Stimulated activated CD8-positive, alpha-beta memory T cell treated with anti-CD3 and anti-CD28 coated beads, Interleukin-12 subunit alpha, Interleukin-12 subunit beta, amount 100 ng/mL, for 4 hours (primary cell): ENCODE data around the gene STX8.

Experiments used
- DNase-seq: peaks from one replicate; pipeline ENCODE4 v3.0.0-alpha.2; 2020; ENCODE audit warnings: low read depth

Gene STX8

DNA sequence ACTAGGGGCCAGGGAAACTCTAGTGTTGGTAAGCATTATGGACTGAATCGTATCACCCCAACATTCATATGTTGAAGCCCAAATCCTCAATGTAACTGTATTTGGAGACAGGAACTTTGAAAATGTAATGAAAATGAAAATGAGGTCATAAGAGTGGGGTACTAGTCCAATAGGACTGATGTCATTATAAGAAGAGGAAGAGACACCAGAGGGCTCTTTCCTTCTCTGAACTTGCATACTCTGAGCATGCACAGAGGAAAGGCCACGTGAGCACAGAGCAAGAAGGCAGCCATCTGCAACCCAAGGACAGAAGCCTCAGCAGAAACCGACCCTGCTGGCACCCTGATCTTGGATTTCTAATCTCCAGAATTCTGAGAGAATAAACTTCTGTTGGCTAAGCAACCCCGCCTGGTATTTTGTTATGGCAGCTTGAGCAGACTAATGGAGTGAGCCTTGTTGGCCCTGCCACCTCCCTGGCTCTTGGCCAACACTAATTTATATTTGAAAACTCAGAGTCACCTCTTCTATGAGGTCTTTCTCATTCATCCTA, 280.9 kb downstream of the STX8 start:
- no peak for DNase-seq

DNA sequence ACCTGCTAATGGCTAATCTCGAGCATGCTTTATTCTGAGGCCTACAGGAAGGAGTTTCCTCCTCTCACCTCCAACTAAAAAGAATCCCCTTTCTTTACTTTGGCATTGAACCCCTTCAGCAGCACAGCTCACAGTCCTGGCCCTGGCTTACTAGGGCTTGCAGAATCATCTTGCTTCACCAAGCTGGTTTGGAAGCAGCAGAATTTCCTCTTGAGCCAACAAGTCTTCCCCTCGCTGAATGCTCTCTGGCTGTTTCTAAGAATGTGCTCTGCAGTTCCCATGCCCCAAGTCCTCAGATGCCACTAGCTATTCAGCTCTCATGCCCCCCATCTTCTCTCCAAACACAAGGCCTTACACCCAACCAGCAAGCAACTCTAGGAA, 283.1 kb downstream of the STX8 start:
- no peak for DNase-seq

DNA sequence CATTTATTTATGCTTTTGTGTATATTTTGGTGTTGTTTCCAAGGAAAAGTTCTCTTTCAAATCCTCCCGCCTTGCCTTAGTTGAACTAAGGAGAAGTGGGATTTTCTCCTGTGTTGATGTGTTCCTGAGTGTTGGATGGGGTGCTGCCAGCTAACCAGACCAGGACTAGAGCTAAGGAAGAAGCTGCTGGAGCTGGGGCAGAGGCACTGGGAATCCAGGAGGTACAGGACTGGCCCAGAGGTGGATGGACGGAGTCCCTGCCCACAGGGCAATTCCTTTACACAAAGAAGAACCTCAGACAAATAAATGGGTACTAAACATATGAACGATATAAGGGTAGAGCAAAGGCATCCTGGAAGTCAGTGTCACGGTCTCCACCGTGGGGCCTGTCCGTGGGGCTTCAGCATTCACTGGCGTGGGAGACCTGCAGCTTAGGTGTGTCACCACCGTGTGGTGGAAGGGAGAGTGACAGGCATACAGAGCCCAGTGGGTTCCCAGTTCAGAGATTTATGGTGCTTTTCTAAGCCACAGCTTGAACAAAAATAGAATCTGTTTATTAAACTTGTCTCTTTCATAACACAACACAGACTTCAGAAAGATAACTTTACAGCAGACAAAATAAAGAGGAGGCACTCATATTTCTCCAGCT, 283.6 kb downstream of the STX8 start:
- DNase-seq: no peak

DNA sequence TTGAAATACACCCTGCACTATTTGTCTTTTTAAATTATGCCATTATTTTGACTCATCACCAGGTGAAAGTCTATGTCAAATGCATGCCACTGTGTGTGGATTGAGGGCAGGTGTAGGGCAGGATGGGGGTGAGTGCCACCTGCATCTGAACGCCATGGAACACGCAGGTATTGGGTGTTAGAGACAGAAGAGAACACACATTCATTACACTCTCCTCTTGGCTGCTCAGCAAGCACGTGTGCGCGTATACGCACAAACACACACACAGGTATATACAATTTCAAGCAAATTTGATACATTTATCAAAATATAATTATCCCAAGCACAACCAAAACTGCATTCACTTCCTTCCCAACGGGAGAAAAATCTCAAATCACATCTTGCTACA, 285.4 kb downstream of the STX8 start:
- DNase-seq: no peak

DNA sequence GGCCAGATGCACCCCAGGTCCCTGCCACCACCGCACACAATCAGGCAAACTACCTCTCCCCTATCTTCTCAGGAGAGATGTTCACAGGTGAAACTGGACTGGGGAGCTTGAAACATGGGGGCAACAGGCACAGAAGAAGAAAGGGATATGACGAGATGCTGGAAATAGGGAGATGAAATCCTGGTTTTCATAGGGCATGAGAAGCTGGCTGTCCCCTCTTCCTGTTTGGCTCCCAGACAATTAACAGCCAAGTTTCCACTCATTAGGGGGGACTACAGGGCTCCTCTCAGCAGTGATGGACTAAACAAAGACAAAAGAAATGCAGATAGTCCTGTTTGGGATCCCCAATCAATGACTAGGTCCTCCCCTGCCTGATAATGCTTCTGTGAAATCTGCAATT, 288.3 kb downstream of the STX8 start:
- DNase-seq: no peak

DNA sequence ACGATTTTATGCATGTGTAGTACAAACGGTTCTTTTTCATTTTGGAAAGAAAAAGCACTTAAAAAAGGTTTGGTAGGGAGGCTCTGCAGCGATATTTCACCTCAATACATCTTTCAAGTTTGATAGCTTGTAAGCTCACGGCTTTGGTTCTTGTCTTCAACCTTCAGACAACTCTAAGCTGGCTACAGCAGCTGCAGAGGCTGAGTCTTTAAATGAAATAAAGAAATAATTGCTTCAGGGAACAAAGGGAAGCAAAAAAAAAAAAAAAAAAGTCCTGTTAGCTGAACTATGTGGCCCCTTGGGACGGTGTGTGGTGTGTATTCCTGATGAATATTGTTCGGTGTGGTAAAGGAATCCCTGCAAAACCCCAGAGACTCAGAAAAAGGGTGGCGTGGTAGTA, 289.2 kb downstream of the STX8 start:
- no peak for DNase-seq

DNA sequence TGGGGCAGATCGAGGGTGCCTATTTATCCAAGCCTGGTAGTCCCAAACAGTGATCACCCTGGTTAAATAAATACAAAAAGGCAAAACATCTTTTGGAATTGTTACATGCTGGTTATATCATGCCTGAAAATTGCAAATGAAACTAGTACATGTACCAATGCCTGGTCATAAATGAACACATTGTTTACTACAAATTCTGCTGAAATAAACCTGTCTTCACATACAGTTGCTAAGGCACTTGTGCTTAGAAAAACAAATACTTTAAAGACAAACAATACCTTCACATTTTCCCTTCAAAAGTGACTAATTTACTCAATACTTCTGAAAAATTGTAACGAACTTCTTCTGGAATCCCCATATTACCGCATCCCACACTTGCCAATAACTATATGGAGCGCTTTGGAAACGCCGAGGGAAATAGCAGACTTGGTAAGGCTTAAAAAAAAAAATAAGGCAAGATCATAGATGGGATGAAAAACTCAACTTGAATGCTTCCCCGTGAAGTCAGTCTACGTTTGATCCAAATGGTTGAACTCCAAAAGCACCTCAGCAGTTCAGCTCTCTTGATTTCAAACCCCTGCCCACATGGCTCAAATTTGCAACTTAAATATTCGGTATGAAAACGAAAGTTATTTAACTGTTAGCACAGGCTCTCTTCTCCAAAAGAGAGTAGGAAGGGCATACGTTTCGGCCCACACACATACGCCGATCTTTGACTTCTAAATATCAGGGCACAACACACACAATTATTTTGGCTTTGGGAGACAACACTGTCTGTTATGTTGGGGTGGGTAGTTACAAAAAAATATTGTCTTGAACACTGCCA, 289.8 kb downstream of the STX8 start:
- no peak for DNase-seq

DNA sequence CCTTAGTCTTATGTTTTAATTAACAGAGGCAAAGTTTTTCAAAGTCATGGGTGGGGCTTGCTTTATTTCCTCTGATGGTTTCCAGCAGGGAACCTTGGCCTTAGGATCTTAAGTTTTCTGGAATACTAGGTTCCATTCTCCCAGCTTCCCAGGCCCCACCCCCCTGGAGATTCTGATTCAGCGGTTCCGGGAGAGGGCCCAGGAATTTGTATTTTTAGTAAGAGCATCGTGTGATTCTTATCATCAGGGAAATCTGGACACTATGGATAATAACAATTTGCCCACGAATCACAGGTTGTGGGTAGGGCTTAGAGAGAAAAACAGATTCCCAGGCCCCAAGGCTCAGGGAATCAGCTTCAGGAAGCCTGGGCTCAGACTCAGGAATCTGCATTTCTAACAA, 290.7 kb downstream of the STX8 start:
- DNase-seq: no peak

DNA sequence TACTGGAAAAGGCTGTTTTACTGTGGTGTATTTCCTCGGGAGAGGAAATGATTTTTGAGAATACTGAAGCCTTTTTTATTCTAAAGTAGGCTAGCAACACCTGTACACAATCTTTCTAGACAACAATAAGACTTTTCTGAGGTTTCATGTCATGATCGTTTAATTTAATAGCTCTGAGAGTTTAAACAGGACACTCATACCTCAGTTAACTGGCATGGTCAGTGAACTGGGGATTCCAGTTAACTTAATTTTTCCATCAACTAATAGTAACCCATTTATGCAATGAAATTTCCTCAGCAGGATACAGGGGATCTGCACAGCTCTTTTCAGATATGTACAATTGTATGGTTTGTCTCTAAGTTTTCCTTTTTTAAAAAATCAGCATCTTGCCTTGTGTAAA, 291.7 kb downstream of the STX8 start:
- DNase-seq: no peak

DNA sequence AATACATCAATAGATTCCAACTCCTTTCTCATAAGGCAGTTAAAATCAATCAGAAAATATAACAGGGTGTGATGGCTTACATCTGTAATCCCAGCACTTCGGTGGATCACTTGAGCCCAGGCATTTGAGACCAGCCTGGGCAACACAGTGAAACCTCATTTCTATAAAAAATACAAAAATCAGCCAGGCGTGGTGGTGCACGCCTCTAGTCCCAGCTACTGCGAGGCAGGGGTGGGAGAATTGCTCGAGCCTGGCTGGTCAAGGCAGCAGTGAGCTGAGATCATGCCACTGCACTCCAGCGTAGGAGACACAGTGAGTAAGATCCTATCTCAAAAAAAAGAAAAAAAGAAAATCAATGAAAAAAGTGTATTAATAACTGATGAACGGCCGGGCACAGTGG, 295.7 kb downstream of the STX8 start:
- no peak for DNase-seq

DNA sequence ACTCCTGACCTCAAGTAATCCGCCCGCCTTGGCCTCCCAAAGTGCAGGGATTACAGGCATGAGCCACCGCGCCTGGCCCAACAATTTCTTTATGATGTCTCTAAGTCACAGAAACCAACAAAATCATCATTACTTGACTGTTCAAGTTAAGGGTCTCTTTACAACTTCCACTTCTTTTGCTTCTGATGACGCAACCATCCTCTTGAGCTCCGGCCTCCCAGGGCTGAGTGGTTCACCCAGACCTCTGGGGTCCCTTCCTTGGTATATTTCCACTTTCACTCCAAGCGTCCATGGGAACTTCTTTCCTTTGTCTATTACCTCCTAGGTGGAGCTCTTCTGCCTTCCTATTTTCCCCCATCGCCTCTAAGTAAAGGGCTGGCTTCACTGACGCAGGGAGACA, 300.6 kb downstream of the STX8 start:
- no peak for DNase-seq

DNA sequence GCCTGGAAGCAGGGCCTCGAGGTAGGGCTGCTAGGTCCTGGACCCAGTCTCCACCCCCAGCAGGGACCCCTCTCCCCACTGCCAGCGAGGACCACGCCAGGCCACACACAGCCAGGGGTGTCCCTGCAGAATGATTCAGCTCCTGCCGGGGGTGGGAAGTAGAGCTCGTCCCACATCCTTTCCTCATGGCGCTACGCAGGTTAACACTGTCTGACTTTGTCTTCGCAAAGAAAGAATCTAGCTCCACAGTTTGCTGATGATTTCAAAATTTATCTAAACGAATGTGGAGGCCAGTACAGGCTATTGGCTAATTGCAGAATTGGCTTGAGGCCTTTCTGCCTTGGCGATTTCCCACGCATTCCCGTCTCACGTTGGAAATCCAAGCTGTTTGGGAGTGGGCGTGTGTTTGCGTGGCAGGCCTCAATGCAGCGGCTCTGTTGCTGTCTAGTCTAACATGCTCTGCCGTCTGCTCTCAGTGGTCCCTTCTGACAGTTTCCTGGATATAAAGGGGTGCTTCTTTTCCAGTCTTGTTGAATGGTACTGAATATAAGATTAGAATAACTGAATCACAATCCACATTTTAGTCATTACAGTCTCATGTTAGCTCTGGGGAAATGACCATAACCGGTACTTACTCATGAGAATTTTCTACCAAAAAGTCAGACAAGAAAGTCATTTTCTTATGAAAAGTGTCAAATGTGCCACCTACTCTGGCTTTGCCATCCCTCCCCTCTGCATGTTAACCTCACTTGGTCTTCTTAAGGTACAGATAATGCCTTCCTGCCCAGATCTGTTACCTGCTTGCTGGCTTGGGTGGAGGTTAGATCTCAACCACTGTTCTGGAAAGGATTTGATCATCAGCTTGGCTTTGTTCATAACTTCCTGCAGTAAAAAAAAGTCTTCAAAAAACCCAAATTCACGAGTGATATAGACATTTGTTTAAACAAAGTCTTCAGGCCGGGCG, 301.9 kb downstream of the STX8 start:
- DNase-seq: no peak

DNA sequence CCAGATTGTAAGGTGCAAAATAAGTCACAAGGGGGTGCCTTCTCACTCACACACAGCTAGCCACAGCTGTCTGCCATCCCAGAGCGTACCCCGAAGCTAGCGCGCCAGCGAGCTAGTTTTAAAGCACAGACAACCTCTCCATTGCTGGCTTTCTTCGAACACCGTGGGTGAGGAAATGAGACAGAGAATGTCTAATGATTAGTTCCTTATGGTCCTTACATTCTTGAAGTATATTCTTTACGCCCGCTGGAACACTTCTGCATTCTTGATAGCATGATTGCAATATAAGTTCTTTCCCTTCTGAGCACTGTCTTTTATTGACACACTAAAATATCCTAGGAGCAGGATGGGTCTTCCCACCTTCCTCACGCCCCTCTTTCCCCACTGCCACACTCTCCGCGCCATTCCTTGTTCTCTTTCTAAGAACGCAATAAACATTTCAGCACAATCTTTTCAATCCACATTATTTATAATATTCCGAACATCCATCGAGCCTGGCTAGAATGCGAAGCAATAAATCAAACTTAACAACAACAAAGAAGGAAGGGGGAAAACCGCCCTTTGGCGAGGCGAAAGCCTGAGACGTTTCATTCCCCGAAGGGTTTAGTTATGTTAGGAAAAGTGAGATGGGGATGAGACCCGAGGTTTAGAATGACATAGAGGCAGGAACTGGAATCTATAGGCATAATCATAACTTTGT, 303.0 kb downstream of the STX8 start:
- no peak for DNase-seq

DNA sequence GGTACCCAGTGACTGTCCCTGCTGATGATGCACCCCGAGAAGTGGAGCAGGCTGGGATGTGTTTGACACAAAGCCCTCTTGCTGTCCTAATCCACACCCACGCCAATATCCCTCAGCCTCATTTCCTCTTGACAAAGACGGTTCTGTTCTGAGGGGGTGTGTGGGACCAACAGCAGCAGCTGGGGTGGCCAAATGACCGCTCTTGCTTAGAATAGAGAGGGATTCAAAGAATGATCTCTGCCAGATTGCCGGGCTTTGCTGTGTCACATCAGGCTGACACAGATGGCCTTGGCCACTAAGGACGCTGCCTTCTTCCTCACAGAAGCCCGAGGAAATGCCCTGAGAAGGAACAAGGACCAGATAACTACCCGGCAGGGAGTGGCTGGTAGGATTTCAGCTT, 303.6 kb downstream of the STX8 start:
- DNase-seq: no peak

DNA sequence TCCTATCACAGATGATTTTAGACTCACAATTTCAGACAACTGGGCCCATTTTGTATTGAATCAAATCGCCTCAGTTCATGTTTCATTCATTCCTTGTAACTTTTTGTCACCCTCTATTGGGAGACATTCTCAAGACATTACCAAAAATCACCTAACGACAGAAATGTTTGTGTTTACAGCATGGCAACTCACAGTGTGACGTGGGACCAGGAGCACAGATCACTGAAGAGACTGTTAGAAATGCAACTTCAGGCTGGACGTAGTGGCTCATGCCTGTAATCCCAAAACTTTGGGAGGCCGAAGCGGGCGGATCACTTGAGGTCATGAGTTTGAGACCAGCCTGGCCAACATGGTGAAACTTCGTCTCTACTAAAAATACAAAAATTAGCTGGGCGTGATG, 304.7 kb downstream of the STX8 start:
- no peak for DNase-seq

DNA sequence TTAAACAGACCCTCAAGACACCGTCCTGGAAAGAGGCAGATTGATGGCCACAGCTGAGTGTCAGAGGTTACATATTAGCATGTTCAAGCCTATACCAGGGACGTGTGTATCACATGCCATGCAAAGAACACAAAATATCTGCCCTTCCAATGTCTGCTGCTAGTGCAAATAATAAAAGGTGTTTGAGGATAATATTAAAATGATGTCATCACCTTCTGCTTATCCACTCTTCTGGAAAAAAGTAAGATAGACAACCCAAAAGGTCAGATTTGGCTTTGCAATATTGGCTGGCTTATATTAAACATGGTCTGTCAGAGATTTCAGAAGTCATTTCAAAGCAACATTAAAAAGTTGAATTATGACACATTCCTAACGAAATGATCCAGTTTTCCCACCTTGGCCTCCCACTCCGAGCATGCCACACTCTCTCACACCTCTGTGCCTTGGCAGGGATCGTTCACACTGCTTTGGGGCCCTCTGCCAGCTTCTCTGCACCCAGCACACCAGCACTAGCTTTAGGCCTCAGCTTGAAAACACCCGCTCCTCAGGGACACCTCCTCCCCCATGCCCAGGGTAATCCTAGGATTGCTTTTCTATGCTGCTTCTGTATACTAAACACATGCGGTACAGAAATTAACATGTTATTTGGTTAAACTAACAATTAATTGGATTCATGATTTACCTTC, 306.1 kb downstream of the STX8 start:
- no peak for DNase-seq

DNA sequence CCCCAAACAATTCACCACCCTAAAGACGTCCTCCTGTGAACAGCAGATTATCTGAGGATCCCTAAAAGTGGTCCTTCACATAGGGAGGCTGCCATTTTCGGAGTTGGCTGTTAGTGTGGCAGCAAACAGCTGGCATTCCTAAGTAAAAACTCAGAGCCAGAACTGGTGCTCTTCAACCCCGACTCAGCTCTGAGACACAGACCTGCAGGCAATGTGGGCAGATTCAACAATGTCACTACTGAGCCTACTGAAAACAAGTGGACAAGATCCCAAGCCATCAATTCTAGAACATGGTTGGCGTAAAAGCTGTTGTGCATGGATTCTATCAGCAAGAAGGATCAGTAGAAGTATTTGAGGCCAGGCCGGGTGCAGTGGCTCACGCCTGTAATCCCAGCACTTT, 307.1 kb downstream of the STX8 start:
- DNase-seq: no peak

DNA sequence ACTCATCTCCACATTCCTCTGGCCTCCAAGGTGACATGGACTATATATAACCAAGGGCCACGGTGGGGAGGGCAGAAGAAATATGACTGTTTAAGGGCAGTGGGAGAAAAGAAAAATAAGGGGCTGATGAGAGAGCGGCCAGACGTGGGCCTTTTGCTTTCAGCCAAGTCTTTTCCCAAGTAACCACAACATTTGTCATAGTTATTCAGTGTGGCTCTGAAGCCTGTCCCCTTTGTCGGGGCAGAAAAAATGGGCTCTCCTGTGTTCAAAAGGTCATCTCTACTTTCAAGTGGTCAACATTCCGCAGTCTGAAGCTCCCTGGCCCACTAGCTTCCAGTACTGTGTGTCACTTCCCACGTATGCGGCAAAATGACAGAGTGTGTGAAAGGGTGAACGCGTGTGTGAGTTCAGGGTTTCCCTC, 308.9 kb downstream of the STX8 start:
- no peak for DNase-seq

DNA sequence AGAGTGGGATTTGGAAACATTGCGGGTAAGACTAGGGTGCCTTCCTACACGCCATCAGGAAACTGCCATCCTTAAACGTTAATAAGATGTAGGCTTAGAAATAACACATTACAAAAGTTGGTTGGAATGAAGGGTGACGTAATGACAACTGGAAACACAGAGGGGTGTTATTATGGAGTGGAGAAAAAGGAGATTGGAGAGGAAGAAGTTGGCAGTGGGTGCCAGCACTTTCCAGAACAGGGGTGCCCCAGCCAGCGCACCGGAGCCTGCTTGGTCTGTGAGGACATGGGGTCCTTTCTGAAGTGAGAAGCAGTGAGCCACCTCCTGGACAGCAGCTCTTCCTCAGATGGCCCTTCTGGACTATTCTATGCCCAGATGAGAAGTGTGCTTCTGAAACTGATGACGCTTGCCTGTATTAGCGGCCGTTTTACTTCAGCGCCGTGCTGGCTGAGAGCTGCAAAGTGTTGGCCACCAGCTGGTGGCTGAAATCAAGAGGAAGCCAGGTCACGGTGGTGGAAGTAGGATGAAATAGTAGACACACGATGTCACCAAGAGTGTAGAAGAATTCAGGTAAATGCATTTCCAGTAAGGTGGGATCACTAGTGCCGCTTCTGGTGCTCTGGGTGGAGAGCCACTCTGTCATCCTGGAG, 309.5 kb downstream of the STX8 start:
- DNase-seq: no peak

DNA sequence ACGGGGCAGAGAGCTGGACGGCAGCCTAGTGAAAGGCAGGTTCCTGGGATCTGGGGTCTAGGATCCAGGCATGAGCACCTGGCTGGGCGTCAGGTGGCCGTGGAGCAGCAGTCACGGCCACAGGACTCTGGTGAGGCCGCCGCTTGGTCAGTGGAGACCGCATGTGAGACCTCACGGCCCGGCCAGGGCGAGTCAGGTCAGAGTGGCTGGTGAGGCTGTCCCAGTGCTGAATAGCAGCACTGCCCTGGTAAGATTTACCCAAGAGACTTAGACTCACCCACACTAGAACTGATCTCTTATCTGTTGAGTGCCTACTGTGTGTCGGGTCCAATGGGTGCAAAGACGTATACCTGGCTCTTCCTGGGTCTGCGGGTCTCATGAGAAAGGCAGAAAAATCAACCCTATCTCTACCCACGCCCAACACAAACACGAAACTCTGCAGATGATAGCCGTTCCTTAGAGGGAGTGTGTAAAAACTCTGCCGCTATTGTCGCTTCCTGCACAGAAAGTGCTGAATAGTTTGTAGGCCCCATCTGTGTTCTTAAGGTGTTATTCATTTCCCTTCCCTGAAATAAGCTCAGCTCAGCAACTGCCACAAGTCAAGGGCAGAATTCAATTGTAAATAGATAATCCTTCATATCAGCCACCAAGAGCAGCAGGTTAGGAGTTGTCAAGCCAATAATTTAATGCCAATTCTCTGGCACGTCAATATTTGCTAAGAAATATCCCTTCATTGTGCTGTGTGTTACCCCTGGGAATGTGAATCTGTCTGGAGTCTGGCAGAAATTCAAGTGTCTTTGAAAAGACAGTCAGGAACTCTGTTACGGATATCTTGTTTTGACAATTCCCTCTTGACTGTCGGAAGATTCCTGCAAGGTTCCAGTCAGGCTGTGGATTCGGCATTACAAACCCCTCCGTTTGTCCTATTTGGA, 314.3 kb downstream of the STX8 start:
- DNase-seq: no peak
